GM20000 (cell line): ENCODE results near the gene KCND2.

Source experiments
- DNase-seq: peaks from one replicate; pipeline ENCODE4 v3.0.0; 2012; ENCODE audit warnings: low spot score
- CTCF ChIP-seq: IDR thresholded peaks from 2 replicates; pipeline ENCODE4 v1.5.1; 2012; ENCODE audit warnings: mild to moderate bottlenecking, control low read depth; ENCODE audit errors: extremely low read depth, missing control alignments

Gene KCND2

DNA sequence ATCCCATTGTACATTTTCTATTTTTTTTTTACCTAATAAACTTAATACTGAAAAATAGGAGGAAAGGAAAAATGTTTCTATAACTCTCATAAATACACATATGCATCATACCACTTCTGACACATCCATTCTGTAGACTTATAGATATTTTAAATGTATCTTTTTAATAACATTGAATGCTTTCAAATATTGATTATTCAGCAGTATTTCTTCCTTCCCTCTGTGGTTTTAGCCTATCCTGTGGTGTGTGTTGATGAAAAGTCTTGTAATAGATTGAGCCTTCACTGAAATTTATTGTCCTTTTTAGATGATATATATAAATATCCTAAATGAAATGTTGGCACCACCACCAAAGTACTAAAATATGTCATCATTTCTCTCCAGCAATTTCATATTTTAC lies 366.9 kb downstream of the KCND2 start:
- TF ChIP-seq CTCF, result no peak
- no peak for DNase-seq

DNA sequence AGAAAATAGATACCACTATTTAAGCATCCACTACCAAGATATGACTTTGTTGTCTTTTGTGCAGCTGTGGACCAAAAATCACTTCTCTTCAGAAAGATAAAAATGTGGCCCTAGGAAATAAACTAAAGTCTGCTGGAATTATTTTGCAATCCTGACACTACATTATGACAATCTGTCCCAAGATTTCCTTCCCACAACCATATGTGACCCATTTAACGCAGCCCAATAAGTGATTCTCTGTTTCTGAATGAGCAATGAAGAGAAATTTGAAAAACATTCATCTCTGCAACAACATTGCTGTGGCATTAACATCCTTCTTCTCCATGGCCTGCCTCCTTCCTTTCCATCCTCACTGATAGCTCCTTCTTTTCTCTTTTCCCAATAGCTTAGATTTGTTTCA lies 373.0 kb downstream of the KCND2 start:
- no peak for DNase-seq
- no peak for TF ChIP-seq CTCF

- DNase-seq, result no peak
- TF ChIP-seq CTCF, result no peak
These were observed 381.3 kb downstream of the KCND2 start for GRCh38 chr7:120654241-120654640.

GRCh38 chr7:120658516-120658915 lies 385.5 kb downstream of the KCND2 start:
- DNase-seq, result no peak
- no peak for TF ChIP-seq CTCF

DNA sequence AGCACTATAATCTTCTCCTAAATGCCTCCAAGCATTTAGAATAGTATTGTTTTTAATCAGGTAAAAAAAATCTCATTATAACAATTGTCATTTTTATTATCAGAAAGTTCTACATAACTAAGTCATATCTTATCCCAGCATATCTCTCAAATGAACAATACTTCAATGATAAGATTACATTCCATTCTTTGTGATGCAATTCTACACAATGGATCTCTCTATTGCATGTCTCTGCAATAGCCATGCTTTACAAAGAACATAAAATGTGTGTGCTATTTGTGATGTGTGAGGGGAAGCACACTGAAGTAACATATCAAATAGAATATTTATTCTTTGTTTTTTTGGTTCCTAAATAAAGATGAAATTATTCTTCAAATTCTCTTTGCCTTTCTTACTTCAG lies 389.3 kb downstream of the KCND2 start:
- no peak for TF ChIP-seq CTCF
- DNase-seq, result no peak

- DNase-seq, result no peak
- no peak for TF ChIP-seq CTCF
These were observed 392.1 kb downstream of the KCND2 start for GRCh38 chr7:120665068-120665467.

GRCh38 chr7:120675076-120675475 lies 402.1 kb downstream of the KCND2 start:
- DNase-seq, result no peak
- TF ChIP-seq CTCF, result no peak

GRCh38 chr7:120677535-120677934 lies 404.6 kb downstream of the KCND2 start:
- no peak for TF ChIP-seq CTCF
- no peak for DNase-seq
